Erythroblast (primary cell): ENCODE results near the gene DNAAF1.

Source experiments
- DNase-seq, 2 experiments: peaks; one replicate each; lab custom pipeline; 2025; lab: John Stamatoyannopoulos, UW
- GATA1 ChIP-seq: IDR thresholded peaks from 2 replicates; pipeline ENCODE4 v1.6.1; 2011; ENCODE audit warnings: low read depth, mild to moderate bottlenecking, control low read depth, low read length, moderate library complexity
- POLR2A ChIP-seq: IDR thresholded peaks from 2 replicates; pipeline ENCODE4 v1.6.1; 2011; ENCODE audit warnings: mild to moderate bottlenecking, low read length

Gene DNAAF1

GRCh38 chr16:84180519-84181140 lies 35.5 kb downstream of the DNAAF1 start:
- TF ChIP-seq GATA1 (no peak), POLR2A (no peak)
- no peak for DNase-seq

GRCh38 chr16:84181144-84181915 lies 36.2 kb downstream of the DNAAF1 start:
- TF ChIP-seq POLR2A (no peak), GATA1 (no peak)
- DNase-seq: no peak

GRCh38 chr16:84182104-84182503 lies 37.0 kb downstream of the DNAAF1 start:
- TF ChIP-seq POLR2A (no peak), GATA1 (no peak)
- no peak for DNase-seq

- no peak for DNase-seq
- TF ChIP-seq POLR2A: no peak
- no peak for TF ChIP-seq GATA1
These were observed 37.8 kb downstream of the DNAAF1 start for GRCh38 chr16:84182680-84183571.

GRCh38 chr16:84183572-84183875 lies 38.4 kb downstream of the DNAAF1 start:
- DNase-seq: no peak
- TF ChIP-seq GATA1: no peak
- no peak for TF ChIP-seq POLR2A

- TF ChIP-seq GATA1 (no peak), POLR2A (no peak)
- no peak for DNase-seq
These were observed 38.9 kb downstream of the DNAAF1 start for GRCh38 chr16:84183911-84184591.

GRCh38 chr16:84184775-84185174 lies 39.7 kb downstream of the DNAAF1 start:
- TF ChIP-seq POLR2A (no peak), GATA1 (no peak)
- DNase-seq: no peak

- peak; percentile 63 for TF ChIP-seq POLR2A
- no peak for TF ChIP-seq GATA1
- DNase-seq: peak; percentile 95 to 97
These were observed 41.8 kb downstream of the DNAAF1 start, which contains the start of gene TAF1C for GRCh38 chr16:84186685-84187437. TSS of gene TAF1C (minus strand) at chr16:84187057. CDS start at chr16:84184988, 2,069 bp downstream.

GRCh38 chr16:84190731-84191388 lies 45.8 kb downstream of the DNAAF1 start, which contains the start of gene ADAD2:
TSS of gene ADAD2 (plus strand) at chr16:84191157. CDS start at chr16:84191231, 74 bp downstream.
- DNase-seq: peak; percentile 29 to 35
- no peak for TF ChIP-seq POLR2A
- TF ChIP-seq GATA1: no peak

- TF ChIP-seq POLR2A: no peak
- no peak for TF ChIP-seq GATA1
- no peak for DNase-seq
These were observed 46.4 kb downstream of the DNAAF1 start for GRCh38 chr16:84191466-84191865.

GRCh38 chr16:84193480-84193879 lies 48.4 kb downstream of the DNAAF1 start:
- DNase-seq: no peak
- TF ChIP-seq GATA1 (no peak), POLR2A (no peak)

- no peak for DNase-seq
- TF ChIP-seq GATA1 (no peak), POLR2A (no peak)
These were observed 48.9 kb downstream of the DNAAF1 start for GRCh38 chr16:84194018-84194417.
